ENCODE data around the gene SLAMF6.

SLAMF6 gene

DNA sequence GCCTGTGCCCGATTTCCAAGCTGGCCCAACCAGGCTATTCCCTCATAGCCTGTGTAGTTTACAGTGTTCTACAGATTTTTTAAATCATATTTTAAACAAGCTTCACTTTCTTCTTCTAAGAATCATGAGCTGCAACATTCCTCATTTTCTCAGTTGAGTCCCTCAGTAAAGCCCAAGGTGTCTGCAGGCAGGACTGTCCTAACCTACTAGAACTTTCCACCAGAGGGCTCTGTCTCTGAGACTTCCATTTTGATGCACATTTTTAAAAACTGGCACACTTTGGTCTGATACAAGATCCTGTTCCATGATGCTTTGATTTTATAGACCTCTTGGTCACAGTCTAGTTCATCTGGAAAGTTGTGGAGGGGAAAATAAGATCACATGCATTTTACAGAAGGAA is 21.6 kb upstream of the SLAMF6 start:
- no peak overlapping the region for H4K8ac ChIP-seq (ENCODE audit: low read length)
- no peaks in the 10 kb centered on the region for H3K36me3 ChIP-seq (ENCODE audit: control insufficient read depth in 1 of 2, insufficient read depth in 2 of 2, low read depth in 1 of 2, low read length in 2 of 2)
- H2AFZ ChIP-seq (ENCODE audit: low read depth, low read length), result no peak overlapping the region
- H3K23ac ChIP-seq (ENCODE audit: low read length in 2 of 2), result no peak overlapping the region
- H3K4me2 ChIP-seq (ENCODE audit: low read length, poor library complexity, severe bottlenecking), result no peak overlapping the region
- peak; percentile 22 for DNase-seq
- H2BK5ac ChIP-seq (ENCODE audit: low read depth, low read length, poor library complexity, severe bottlenecking), result no peak overlapping the region
- H3K18ac ChIP-seq (ENCODE audit: low read depth in 1 of 2, low read length in 2 of 2), result no peak overlapping the region
- no peak overlapping the region for H4K91ac ChIP-seq (ENCODE audit: low read length)
- 100% methylated on average over 1 of the region's 1 CpG for WGBS
- H2AK5ac ChIP-seq (ENCODE audit: low read length, severe bottlenecking), result no peak overlapping the region
- H2BK120ac ChIP-seq (ENCODE audit: low read depth, low read length), result no peak overlapping the region
- H3K14ac ChIP-seq (ENCODE audit: low read length in 2 of 2), result no peak overlapping the region
- no peaks in the 10 kb centered on the region for H3K9me3 ChIP-seq (ENCODE audit: control insufficient read depth, low read length)
- no peak overlapping the region for H3K4me3 ChIP-seq (ENCODE audit: insufficient read depth in 1 of 2, low read depth in 1 of 2, low read length in 2 of 2)
- H2BK15ac ChIP-seq (ENCODE audit: low read depth, poor library complexity, severe bottlenecking), result no peak overlapping the region
- no peak overlapping the region for H3K4ac ChIP-seq (ENCODE audit: low read depth in 1 of 2, low read length in 2 of 2)
- H3K27ac ChIP-seq (ENCODE audit: low read length, poor library complexity, severe bottlenecking), result no peak overlapping the region
- no peaks in the 10 kb centered on the region for H3K79me1 ChIP-seq (replicated peaks; ENCODE audit: low read length, poor library complexity, severe bottlenecking)
- H3K9ac ChIP-seq (ENCODE audit: low read length), result no peak overlapping the region
- no peak overlapping the region for H2BK12ac ChIP-seq (ENCODE audit: low read length in 2 of 2)
- no peaks in the 10 kb centered on the region for H3K27me3 ChIP-seq (ENCODE audit: control insufficient read depth in 1 of 2, insufficient read depth in 1 of 2, low read length in 2 of 2)
- H3K4me1 ChIP-seq (ENCODE audit: control insufficient read depth, insufficient read depth, low read depth, low read length), result peaks cover 5% of the 10 kb centered on the region

DNA sequence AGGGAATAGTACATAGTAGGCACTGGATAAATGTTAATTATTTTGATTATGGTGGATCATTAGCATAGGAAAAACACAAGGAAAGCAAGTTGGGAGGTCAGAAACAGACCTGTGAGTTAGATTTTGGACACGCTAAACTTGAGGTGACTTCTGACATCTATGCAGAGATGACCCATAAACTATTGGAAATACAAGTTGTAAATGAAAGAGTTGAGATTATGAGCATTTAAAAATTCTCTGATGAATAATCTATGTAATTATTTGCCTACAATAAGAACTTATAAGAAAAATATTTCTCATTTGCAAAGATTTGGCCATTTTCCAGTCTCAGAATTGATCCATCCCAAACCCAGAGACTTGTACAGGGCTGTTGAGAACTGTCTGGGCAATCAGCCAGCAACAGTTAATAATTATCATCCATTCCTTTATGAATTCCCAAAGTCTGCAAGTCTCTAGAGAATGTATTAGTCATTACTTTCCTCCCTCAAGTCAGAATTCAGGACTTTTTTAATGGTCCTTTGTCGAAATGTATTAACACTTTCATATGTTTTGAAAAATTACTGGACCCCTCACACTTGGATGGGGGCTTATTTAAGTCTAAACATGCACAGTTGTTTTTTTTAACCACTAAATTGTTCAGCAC is 19.4 kb upstream of the SLAMF6 start:
- Histone ChIP-seq H3K4me2 (ENCODE audit: low read length, poor library complexity, severe bottlenecking) (no peak overlapping the region), H3K9me3 (ENCODE audit: control insufficient read depth, low read length) (no peaks in the 10 kb centered on the region), H3K23ac (ENCODE audit: low read length in 2 of 2) (no peak overlapping the region), H3K18ac (ENCODE audit: low read depth in 1 of 2, low read length in 2 of 2) (no peak overlapping the region), H3K14ac (ENCODE audit: low read length in 2 of 2) (no peak overlapping the region), H2AFZ (ENCODE audit: low read depth, low read length) (no peak overlapping the region), H2BK5ac (ENCODE audit: low read depth, low read length, poor library complexity, severe bottlenecking) (peak overlapping the region; percentile 48), H3K9ac (ENCODE audit: low read length) (no peak overlapping the region), H2BK15ac (ENCODE audit: low read depth, poor library complexity, severe bottlenecking) (no peak overlapping the region), H2BK120ac (ENCODE audit: low read depth, low read length) (no peak overlapping the region), H2BK12ac (ENCODE audit: low read length in 2 of 2) (no peak overlapping the region), H3K79me1 (replicated peaks; ENCODE audit: low read length, poor library complexity, severe bottlenecking) (no peaks in the 10 kb centered on the region), H3K4me1 (ENCODE audit: control insufficient read depth, insufficient read depth, low read depth, low read length) (peaks cover 5% of the 10 kb centered on the region), H3K4ac (ENCODE audit: low read depth in 1 of 2, low read length in 2 of 2) (no peak overlapping the region), H3K27me3 (ENCODE audit: control insufficient read depth in 1 of 2, insufficient read depth in 1 of 2, low read length in 2 of 2) (no peaks in the 10 kb centered on the region), H2AK5ac (ENCODE audit: low read length, severe bottlenecking) (no peak overlapping the region), H3K4me3 (ENCODE audit: insufficient read depth in 1 of 2, low read depth in 1 of 2, low read length in 2 of 2) (no peak overlapping the region), H4K91ac (ENCODE audit: low read length) (no peak overlapping the region), H3K36me3 (ENCODE audit: control insufficient read depth in 1 of 2, insufficient read depth in 2 of 2, low read depth in 1 of 2, low read length in 2 of 2) (no peaks in the 10 kb centered on the region), H4K8ac (ENCODE audit: low read length) (no peak overlapping the region), H3K27ac (ENCODE audit: low read length, poor library complexity, severe bottlenecking) (peak overlapping the region; percentile 96)
- peak; percentile 8 for DNase-seq
- 0% methylated on average over 1 of the region's 2 CpGs for WGBS

DNA sequence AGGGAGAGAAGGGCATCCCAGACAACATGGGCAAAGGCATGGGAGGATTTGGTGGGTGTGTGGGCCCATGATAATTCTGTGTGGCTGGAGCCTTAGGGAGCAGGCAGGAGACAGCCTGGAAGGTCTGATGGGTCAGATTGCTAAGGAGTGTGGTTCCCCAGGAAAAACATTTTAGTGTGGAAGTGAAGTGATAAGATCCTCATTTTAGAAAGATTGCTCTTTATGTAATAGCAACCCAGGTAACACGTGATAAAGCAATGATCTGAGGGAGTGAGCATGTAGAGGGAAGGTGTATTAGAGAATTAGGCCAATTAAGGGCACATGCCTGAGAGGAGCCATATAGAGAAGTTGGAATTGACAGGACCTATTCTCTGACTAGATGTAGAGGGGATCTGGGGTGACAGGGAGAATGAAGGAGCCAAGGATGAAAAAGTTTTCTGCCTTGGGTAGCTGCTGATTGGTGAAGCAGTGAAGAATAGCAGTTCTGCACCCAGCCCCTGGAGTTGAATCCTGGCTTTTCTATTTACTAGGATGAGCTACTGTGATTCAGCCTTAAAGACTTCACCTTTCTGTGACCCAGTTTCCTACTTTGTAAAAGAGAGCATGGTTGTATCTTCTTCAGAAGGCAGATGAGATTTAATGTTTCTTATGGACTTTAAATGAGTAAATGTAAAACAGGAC is 18.7 kb upstream of the SLAMF6 start:
- H3K4me2 ChIP-seq (ENCODE audit: low read length, poor library complexity, severe bottlenecking), result no peak overlapping the region
- no peak overlapping the region for H3K4ac ChIP-seq (ENCODE audit: low read depth in 1 of 2, low read length in 2 of 2)
- peak overlapping the region; percentile 94 for H2BK5ac ChIP-seq (ENCODE audit: low read depth, low read length, poor library complexity, severe bottlenecking)
- H3K27me3 ChIP-seq (ENCODE audit: control insufficient read depth in 1 of 2, insufficient read depth in 1 of 2, low read length in 2 of 2), result no peaks in the 10 kb centered on the region
- peak; percentile 17 for DNase-seq
- H4K8ac ChIP-seq (ENCODE audit: low read length), result no peak overlapping the region
- no peak overlapping the region for H2AFZ ChIP-seq (ENCODE audit: low read depth, low read length)
- no peak overlapping the region for H3K18ac ChIP-seq (ENCODE audit: low read depth in 1 of 2, low read length in 2 of 2)
- H3K14ac ChIP-seq (ENCODE audit: low read length in 2 of 2), result no peak overlapping the region
- H2BK12ac ChIP-seq (ENCODE audit: low read length in 2 of 2), result no peak overlapping the region
- H2BK120ac ChIP-seq (ENCODE audit: low read depth, low read length), result no peak overlapping the region
- H3K4me3 ChIP-seq (ENCODE audit: insufficient read depth in 1 of 2, low read depth in 1 of 2, low read length in 2 of 2), result no peak overlapping the region
- H2AK5ac ChIP-seq (ENCODE audit: low read length, severe bottlenecking), result peak overlapping the region; percentile 90
- no peak overlapping the region for H3K9ac ChIP-seq (ENCODE audit: low read length)
- peaks cover 5% of the 10 kb centered on the region for H3K4me1 ChIP-seq (ENCODE audit: control insufficient read depth, insufficient read depth, low read depth, low read length)
- no peaks in the 10 kb centered on the region for H3K36me3 ChIP-seq (ENCODE audit: control insufficient read depth in 1 of 2, insufficient read depth in 2 of 2, low read depth in 1 of 2, low read length in 2 of 2)
- peak overlapping the region; percentile 92 for H3K27ac ChIP-seq (ENCODE audit: low read length, poor library complexity, severe bottlenecking)
- no peaks in the 10 kb centered on the region for H3K79me1 ChIP-seq (replicated peaks; ENCODE audit: low read length, poor library complexity, severe bottlenecking)
- no peak overlapping the region for H2BK15ac ChIP-seq (ENCODE audit: low read depth, poor library complexity, severe bottlenecking)
- WGBS, result 62% methylated on average over 1 of the region's 1 CpG
- H3K9me3 ChIP-seq (ENCODE audit: control insufficient read depth, low read length), result no peaks in the 10 kb centered on the region
- no peak overlapping the region for H3K23ac ChIP-seq (ENCODE audit: low read length in 2 of 2)
- H4K91ac ChIP-seq (ENCODE audit: low read length), result peak overlapping the region; percentile 34

DNA sequence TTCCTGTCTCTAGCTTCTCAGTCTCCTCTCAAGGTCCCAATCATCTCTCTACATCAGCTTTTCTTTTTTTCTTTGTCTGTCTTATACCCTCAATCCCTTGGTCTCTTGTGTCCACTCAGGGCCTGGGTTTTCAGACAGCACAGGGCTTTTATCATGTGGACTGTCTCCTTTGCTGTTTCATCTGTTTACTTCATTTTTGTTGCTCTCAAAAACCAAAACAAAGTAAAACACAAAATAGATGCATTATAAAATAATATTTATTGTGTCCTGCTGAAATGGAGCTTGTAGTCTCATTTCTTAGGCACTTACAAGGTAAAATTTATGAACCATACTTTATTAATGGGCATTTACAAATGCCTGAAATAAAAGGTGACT is 17.8 kb upstream of the SLAMF6 start:
- H2BK12ac ChIP-seq (ENCODE audit: low read length in 2 of 2), result no peak overlapping the region
- peaks cover 5% of the 10 kb centered on the region for H3K4me1 ChIP-seq (ENCODE audit: control insufficient read depth, insufficient read depth, low read depth, low read length)
- H4K91ac ChIP-seq (ENCODE audit: low read length), result no peak overlapping the region
- no peak overlapping the region for H3K4me3 ChIP-seq (ENCODE audit: insufficient read depth in 1 of 2, low read depth in 1 of 2, low read length in 2 of 2)
- H3K9me3 ChIP-seq (ENCODE audit: control insufficient read depth, low read length), result peaks cover 2% of the 10 kb centered on the region
- H3K36me3 ChIP-seq (ENCODE audit: control insufficient read depth in 1 of 2, insufficient read depth in 2 of 2, low read depth in 1 of 2, low read length in 2 of 2), result no peaks in the 10 kb centered on the region
- H3K14ac ChIP-seq (ENCODE audit: low read length in 2 of 2), result no peak overlapping the region
- no peak overlapping the region for H3K4ac ChIP-seq (ENCODE audit: low read depth in 1 of 2, low read length in 2 of 2)
- H3K18ac ChIP-seq (ENCODE audit: low read depth in 1 of 2, low read length in 2 of 2), result no peak overlapping the region
- no peak overlapping the region for H3K9ac ChIP-seq (ENCODE audit: low read length)
- H3K27me3 ChIP-seq (ENCODE audit: control insufficient read depth in 1 of 2, insufficient read depth in 1 of 2, low read length in 2 of 2), result no peaks in the 10 kb centered on the region
- H2BK5ac ChIP-seq (ENCODE audit: low read depth, low read length, poor library complexity, severe bottlenecking), result peak overlapping the region; percentile 76
- H4K8ac ChIP-seq (ENCODE audit: low read length), result no peak overlapping the region
- H2AK5ac ChIP-seq (ENCODE audit: low read length, severe bottlenecking), result peak overlapping the region; percentile 90
- no peaks in the 10 kb centered on the region for H3K79me1 ChIP-seq (replicated peaks; ENCODE audit: low read length, poor library complexity, severe bottlenecking)
- no peak overlapping the region for H2BK15ac ChIP-seq (ENCODE audit: low read depth, poor library complexity, severe bottlenecking)
- peak overlapping the region; percentile 25 for H3K4me2 ChIP-seq (ENCODE audit: low read length, poor library complexity, severe bottlenecking)
- H3K27ac ChIP-seq (ENCODE audit: low read length, poor library complexity, severe bottlenecking), result peak overlapping the region; percentile 92
- no peak overlapping the region for H2AFZ ChIP-seq (ENCODE audit: low read depth, low read length)
- DNase-seq, result no peak
- no peak overlapping the region for H3K23ac ChIP-seq (ENCODE audit: low read length in 2 of 2)
- no peak overlapping the region for H2BK120ac ChIP-seq (ENCODE audit: low read depth, low read length)

Data from mesenchymal stem cell (in vitro differentiated cells and primary cell).